Activated CD4-positive, alpha-beta T cell treated with anti-CD3 and anti-CD28 coated beads for 36 hours (primary cell): Measurements from ENCODE around the gene NEGR1. TPM values are rescaled to one million over a fixed set of nuclear protein-coding genes. Genes with fewer than 3 reads are reported as not detected.

Experiments used
- ATAC-seq: fragments of 200-7000 bp; cut with Tn5 transposase; one replicate; pipeline ENCODE4 v1.10.0; 2021; ENCODE audit warnings: mild to moderate bottlenecking, moderate library complexity
- CTCF ChIA-PET: fragments of 350-600 bp; sonication (Branson Sonifier 250); formaldehyde crosslinking; loops from one replicate; lab custom pipeline; 2021; ENCODE audit warnings: antibody characterized with exemption; lab: Charles Lee
- POLR2A ChIA-PET: fragments of 350-600 bp; sonication (Branson Sonifier 250); formaldehyde crosslinking; loops from one replicate; lab custom pipeline; 2021; ENCODE audit warnings: antibody characterized with exemption, inconsistent platforms; lab: Charles Lee
- DNase-seq: peaks from one replicate; pipeline ENCODE4 v3.0.0-alpha.2; 2020
- H3K27ac Mint-ChIP-seq: one replicate; pipeline ENCODE4 v1.8.0; 2021; ENCODE audit warnings: mixed read lengths
- H3K27me3 Mint-ChIP-seq: one replicate; pipeline ENCODE4 v1.8.0; 2021; ENCODE audit warnings: mixed read lengths
- H3K36me3 Mint-ChIP-seq: one replicate; pipeline ENCODE4 v1.8.0; 2021; ENCODE audit warnings: low read depth, mixed read lengths
- H3K4me1 Mint-ChIP-seq: one replicate; pipeline ENCODE4 v1.8.0; 2021; ENCODE audit warnings: mixed read lengths
- H3K4me3 Mint-ChIP-seq: one replicate; pipeline ENCODE4 v1.8.0; 2021; ENCODE audit warnings: mild to moderate bottlenecking, moderate library complexity, mixed read lengths
- H3K9me3 Mint-ChIP-seq: one replicate; pipeline ENCODE4 v1.8.0; 2021; ENCODE audit warnings: low read depth, mixed read lengths
- intact Hi-C, 2 experiments: fragments of 100-400 bp; cut with DNase I in 1 of 2; cut with micrococcal nuclease in 1 of 2; formaldehyde crosslinking; loops; one replicate each; pipeline versions ENCODE4 v1.14.2 to v1.15.1; 2022 to 2024; cut with DNase I, micrococcal nuclease
- total RNA-seq, 2 experiments: library from RNA; stranded (reverse); gene quantifications; one replicate each; pipeline ENCODE4 v1.2.3, GENCODE V29; 2021

The NEGR1 gene
- total RNA-seq, 2 experiments from 2014 or later, result not detected

DNA sequence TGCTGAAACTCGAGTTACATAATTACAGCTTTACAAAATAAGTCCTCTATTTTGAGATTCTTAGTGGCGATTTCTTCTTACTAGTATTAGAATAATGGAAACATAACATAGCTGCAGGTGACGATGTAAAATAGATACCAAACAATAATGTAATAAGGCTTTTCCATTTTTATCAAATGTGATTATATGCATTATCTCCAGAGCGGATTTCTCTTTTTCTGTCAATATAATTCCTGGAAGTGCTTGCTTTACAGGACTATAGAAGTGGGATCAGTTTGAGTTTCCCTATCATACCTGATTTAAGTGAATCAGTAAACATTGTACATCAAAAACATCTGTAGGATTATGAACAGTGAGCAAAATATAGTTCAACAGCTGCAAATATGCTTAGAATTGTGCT is 442.5 kb downstream of the NEGR1 start:
- ChIA-PET POLR2A (no interaction called here), CTCF (no interaction called here)
- H3K36me3 Mint-ChIP-seq, result no peaks in the 10 kb centered on the region

GRCh38 chr1:71836904-71837303 is 445.4 kb downstream of the NEGR1 start:
- Mint-ChIP-seq H3K27ac (no peak overlapping the region), H3K27me3 (no peaks in the 10 kb centered on the region), H3K4me1 (no peaks in the 10 kb centered on the region), H3K4me3 (no peak overlapping the region), H3K9me3 (no peaks in the 10 kb centered on the region), H3K36me3 (no peaks in the 10 kb centered on the region)
- ChIA-PET POLR2A (no interaction called here), CTCF (no interaction called here)
- ATAC-seq (no peak), DNase-seq (no peak)
- intact Hi-C loops, result no loop called here

More for the DNA sequence above, 442.5 kb downstream of the NEGR1 start:
- no peaks in the 10 kb centered on the region for H3K27me3 Mint-ChIP-seq
- no peaks in the 10 kb centered on the region for H3K9me3 Mint-ChIP-seq
- ATAC-seq (no peak), DNase-seq (no peak)
- intact Hi-C loops, result no loop called here
- H3K27ac Mint-ChIP-seq, result no peak overlapping the region
- no peak overlapping the region for H3K4me3 Mint-ChIP-seq
- H3K4me1 Mint-ChIP-seq, result no peaks in the 10 kb centered on the region

- H3K27ac Mint-ChIP-seq, result no peak overlapping the region
- no peaks in the 10 kb centered on the region for H3K9me3 Mint-ChIP-seq
- ChIA-PET POLR2A (no interaction called here), CTCF (no interaction called here)
- H3K4me3 Mint-ChIP-seq, result no peak overlapping the region
- no peaks in the 10 kb centered on the region for H3K4me1 Mint-ChIP-seq
- no peaks in the 10 kb centered on the region for H3K36me3 Mint-ChIP-seq
- no peaks in the 10 kb centered on the region for H3K27me3 Mint-ChIP-seq
- DNase-seq (no peak), ATAC-seq (no peak)
- intact Hi-C loops, result no loop called here
Measured at GRCh38 chr1:71835442-71835813, 446.9 kb downstream of the NEGR1 start.

DNA sequence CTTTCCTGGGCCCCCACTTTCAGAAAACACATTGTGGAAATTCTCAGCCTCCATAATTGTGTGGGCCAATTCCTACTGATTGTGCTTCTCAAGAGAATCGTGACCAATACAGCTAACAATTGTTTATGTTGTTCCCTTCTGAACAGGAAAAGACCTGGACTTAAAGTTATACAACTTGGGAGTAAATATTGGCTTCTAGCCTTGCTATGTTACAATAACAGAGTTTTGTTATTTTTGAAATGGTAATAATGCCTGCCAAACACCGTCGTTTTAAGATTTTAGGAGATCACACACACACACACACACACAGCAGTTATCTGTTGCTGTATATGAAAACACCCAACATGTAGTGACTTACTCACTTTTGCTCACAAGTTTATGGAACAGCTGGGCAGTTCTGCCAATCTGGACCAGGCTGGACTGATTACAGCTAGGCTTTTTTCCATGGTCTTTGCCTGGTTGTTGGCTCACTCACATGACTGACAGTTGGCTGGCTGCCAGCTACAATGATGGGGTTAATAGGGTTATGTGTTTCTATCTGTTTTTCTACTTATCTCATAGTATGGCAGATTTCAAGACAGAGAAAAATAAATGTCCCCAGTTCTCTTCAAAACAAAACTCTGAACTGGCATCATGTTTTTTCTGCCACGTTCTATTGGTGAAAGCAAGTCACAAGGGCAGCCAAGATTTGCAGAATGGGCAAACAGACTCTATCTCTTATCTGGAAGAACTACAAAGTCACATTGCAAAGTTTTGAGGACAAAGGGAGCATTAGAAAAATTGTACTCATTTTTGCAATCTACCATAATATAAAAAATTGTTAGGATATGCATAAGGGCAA is 447.5 kb downstream of the NEGR1 start:
- Mint-ChIP-seq H3K27ac (no peak overlapping the region), H3K9me3 (no peaks in the 10 kb centered on the region), H3K4me3 (no peak overlapping the region), H3K36me3 (no peaks in the 10 kb centered on the region), H3K4me1 (no peaks in the 10 kb centered on the region), H3K27me3 (no peaks in the 10 kb centered on the region)
- intact Hi-C loops, result no loop called here
- ChIA-PET POLR2A (no interaction called here), CTCF (no interaction called here)
- no peak for DNase-seq
- ATAC-seq, result no peak

DNA sequence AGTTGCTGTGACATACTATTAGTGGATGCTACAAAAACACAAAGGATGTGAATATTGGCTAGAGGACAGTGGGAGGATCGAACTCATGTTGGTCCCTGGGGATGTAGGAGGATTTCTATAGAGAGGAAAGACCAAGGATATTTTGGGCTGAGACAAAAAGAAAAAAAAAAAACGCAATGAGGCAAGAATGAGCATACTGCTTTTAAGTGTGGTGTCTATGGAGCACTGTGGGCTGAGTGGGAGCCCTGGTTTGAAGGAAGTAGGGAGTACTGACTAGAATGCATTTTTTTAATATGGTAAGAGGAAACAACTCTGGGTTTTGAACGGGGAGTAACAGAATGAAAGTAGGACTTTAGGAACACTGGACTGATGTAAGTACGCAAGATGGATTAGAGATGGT is 450.7 kb downstream of the NEGR1 start:
- ATAC-seq (no peak), DNase-seq (no peak)
- CTCF ChIA-PET, result no interaction called here
- H3K27me3 Mint-ChIP-seq, result no peaks in the 10 kb centered on the region
- intact Hi-C loops, result no loop called here
- H3K27ac Mint-ChIP-seq, result no peak overlapping the region
- no peak overlapping the region for H3K4me3 Mint-ChIP-seq
- no peaks in the 10 kb centered on the region for H3K9me3 Mint-ChIP-seq
- H3K36me3 Mint-ChIP-seq, result no peaks in the 10 kb centered on the region
- POLR2A ChIA-PET, result no interaction called here
- H3K4me1 Mint-ChIP-seq, result no peaks in the 10 kb centered on the region

GRCh38 chr1:71829346-71829745 is 453.0 kb downstream of the NEGR1 start:
- POLR2A ChIA-PET, result interaction anchor here (0.7 kb wide), 1 partner anchor 672 kb away, joined by 5 read pairs; no protein-coding TSS in a partner anchor
- intact Hi-C loops, result no loop called here
- H3K4me1 Mint-ChIP-seq, result no peaks in the 10 kb centered on the region
- H3K9me3 Mint-ChIP-seq, result peaks cover 5% of the 10 kb centered on the region
- H3K36me3 Mint-ChIP-seq, result no peaks in the 10 kb centered on the region
- H3K27ac Mint-ChIP-seq, result no peak overlapping the region
- ATAC-seq (no peak), DNase-seq (no peak)
- CTCF ChIA-PET, result no interaction called here
- no peak overlapping the region for H3K4me3 Mint-ChIP-seq
- no peaks in the 10 kb centered on the region for H3K27me3 Mint-ChIP-seq

- CTCF ChIA-PET, result interaction anchor here (1.1 kb wide), 1 partner anchor 10 kb away, joined by 3 read pairs; no protein-coding TSS in a partner anchor
- DNase-seq (no peak), ATAC-seq (no peak)
- Mint-ChIP-seq H3K4me3 (no peak overlapping the region), H3K9me3 (peaks cover 5% of the 10 kb centered on the region), H3K36me3 (no peaks in the 10 kb centered on the region), H3K27ac (no peak overlapping the region), H3K27me3 (no peaks in the 10 kb centered on the region), H3K4me1 (no peaks in the 10 kb centered on the region)
- intact Hi-C loops, result no loop called here
- POLR2A ChIA-PET, result no interaction called here
Measured at GRCh38 chr1:71828431-71829012, 453.8 kb downstream of the NEGR1 start.

DNA sequence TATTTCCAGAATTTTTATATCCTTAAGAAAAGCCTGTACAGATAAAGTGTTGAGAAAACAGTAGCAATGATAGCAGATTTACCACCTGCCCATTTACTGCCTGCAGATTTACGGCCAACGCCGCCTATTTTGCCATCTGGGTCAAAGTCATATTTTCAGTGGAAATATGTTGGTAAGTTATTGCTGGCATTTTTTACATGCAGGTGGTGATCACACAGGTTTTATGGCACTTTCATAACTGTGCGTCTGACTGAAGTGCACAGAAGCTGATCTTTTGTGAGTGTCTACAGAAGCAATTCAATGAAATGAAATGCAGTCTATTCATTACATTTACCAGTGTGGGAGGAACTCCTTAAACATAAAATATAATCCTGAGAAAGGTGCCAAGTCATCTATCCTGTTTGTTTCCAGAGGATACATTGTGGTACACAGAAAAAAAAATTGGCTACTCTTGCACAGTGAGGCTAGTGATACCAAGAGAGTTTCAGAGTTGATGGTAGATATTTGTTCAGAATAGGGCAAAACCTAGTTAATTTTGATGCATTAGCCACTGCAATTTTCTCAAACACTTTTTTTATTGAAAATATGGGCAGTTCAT is 458.5 kb downstream of the NEGR1 start:
- H3K27me3 Mint-ChIP-seq, result no peaks in the 10 kb centered on the region
- H3K36me3 Mint-ChIP-seq, result no peaks in the 10 kb centered on the region
- intact Hi-C loops, result loop anchor here in 1 of 2 experiments (2.0 kb wide), 1 partner anchor 19 kb away; no protein-coding TSS in a partner anchor
- no peak overlapping the region for H3K4me3 Mint-ChIP-seq
- peaks cover 5% of the 10 kb centered on the region for H3K9me3 Mint-ChIP-seq
- H3K4me1 Mint-ChIP-seq, result no peaks in the 10 kb centered on the region
- ChIA-PET CTCF (no interaction called here), POLR2A (no interaction called here)
- DNase-seq (no peak), ATAC-seq (no peak)
- H3K27ac Mint-ChIP-seq, result no peak overlapping the region

DNA sequence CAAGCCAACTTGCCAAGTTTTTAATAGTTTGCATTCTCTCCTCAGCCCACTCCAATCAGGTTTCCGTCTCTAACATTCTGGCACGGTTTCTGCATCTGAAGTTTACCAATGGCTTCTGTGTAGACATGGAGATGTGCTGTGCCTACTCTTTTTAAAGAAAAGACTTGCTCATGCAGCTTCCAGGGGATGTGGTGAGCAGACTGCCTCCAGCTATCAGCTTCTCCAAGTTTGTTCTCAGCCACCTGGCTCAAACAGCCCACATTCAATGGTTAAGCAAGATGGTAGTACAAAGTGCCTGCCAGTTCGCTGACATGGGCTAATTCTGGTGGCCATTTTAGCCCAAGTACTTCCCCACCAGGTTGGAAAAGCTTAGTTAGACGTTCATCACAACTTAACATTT is 465.3 kb downstream of the NEGR1 start:
- no peaks in the 10 kb centered on the region for H3K36me3 Mint-ChIP-seq
- H3K27ac Mint-ChIP-seq, result no peak overlapping the region
- H3K4me3 Mint-ChIP-seq, result no peak overlapping the region
- ATAC-seq (no peak), DNase-seq (no peak)
- intact Hi-C loops, result no loop called here
- no peaks in the 10 kb centered on the region for H3K9me3 Mint-ChIP-seq
- ChIA-PET CTCF (interaction anchor here (0.6 kb wide), 1 partner anchor 1132 kb away, joined by 3 read pairs; no protein-coding TSS in a partner anchor), POLR2A (no interaction called here)
- H3K4me1 Mint-ChIP-seq, result no peaks in the 10 kb centered on the region
- H3K27me3 Mint-ChIP-seq, result no peaks in the 10 kb centered on the region

GRCh38 chr1:71809085-71809484 is 473.3 kb downstream of the NEGR1 start:
- no peak overlapping the region for H3K27ac Mint-ChIP-seq
- ChIA-PET POLR2A (no interaction called here), CTCF (no interaction called here)
- no peak overlapping the region for H3K4me3 Mint-ChIP-seq
- DNase-seq (no peak), ATAC-seq (no peak)
- H3K36me3 Mint-ChIP-seq, result no peaks in the 10 kb centered on the region
- no peaks in the 10 kb centered on the region for H3K27me3 Mint-ChIP-seq
- H3K4me1 Mint-ChIP-seq, result no peaks in the 10 kb centered on the region
- intact Hi-C loops, result loop anchor here in 1 of 2 experiments (5.0 kb wide), 1 partner anchor 48 kb away; no protein-coding TSS in a partner anchor
- H3K9me3 Mint-ChIP-seq, result peaks cover 3% of the 10 kb centered on the region

DNA sequence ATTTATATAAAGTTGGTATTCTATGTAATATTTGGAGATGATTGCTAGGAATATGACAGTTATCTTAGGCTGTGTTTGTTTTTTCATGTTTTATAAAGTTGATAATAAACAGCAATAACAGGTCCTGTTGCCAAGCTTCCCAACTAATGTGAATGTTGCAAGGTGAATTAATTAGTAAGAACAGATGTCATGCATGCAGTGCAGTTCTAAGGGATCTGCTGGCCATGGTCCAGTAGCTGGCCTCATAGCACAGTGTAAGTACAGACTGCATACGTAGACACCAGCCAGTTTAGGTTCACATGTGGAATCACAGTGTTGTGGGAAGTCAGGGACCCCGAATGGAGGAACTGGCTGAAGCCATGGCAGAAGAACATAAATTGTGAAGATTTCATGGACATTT is 478.2 kb downstream of the NEGR1 start:
- Mint-ChIP-seq H3K27me3 (no peaks in the 10 kb centered on the region), H3K36me3 (no peaks in the 10 kb centered on the region), H3K4me3 (no peak overlapping the region), H3K9me3 (peaks cover 3% of the 10 kb centered on the region), H3K4me1 (no peaks in the 10 kb centered on the region), H3K27ac (no peak overlapping the region)
- intact Hi-C loops, result no loop called here
- CTCF ChIA-PET, result no interaction called here
- no peak for DNase-seq
- no peak for ATAC-seq
- POLR2A ChIA-PET, result no interaction called here

DNA sequence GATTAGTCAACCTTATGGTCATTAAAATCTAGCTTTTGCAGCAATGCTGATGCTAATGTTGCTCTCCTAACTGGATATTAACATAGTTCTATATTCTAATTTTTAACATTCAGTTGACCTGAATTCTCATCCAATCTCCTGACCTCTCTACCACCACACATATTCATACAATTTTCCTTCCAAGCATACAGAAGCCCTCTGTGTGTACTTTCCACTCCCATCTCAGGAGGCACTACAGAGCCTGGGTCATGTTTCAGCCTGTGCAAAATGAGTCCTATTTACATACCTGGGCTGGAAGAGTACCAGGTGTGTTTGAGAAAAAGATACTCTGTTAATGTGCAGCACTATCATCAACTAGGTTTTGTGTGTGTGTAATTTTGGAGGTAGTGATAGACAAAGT is 486.3 kb downstream of the NEGR1 start:
- H3K27me3 Mint-ChIP-seq, result no peaks in the 10 kb centered on the region
- no peak for ATAC-seq
- POLR2A ChIA-PET, result no interaction called here
- CTCF ChIA-PET, result no interaction called here
- no peaks in the 10 kb centered on the region for H3K36me3 Mint-ChIP-seq
- no peaks in the 10 kb centered on the region for H3K4me1 Mint-ChIP-seq
- DNase-seq, result no peak
- intact Hi-C loops, result no loop called here
- no peaks in the 10 kb centered on the region for H3K9me3 Mint-ChIP-seq
- H3K4me3 Mint-ChIP-seq, result no peak overlapping the region
- no peak overlapping the region for H3K27ac Mint-ChIP-seq
